ENCODE data around the gene L1TD1. TPM values are rescaled to one million over a fixed set of nuclear protein-coding genes. Genes with fewer than 3 reads are reported as not detected.
"Not testable (repeated sequence)": the region's sequence is repeated elsewhere in the genome, so short reads cannot be mapped to it uniquely, and the experiment has no call there.

The L1TD1 gene
- total RNA-seq, 2 donors from 2014 or later: 0.09 to 0.34 TPM

DNA sequence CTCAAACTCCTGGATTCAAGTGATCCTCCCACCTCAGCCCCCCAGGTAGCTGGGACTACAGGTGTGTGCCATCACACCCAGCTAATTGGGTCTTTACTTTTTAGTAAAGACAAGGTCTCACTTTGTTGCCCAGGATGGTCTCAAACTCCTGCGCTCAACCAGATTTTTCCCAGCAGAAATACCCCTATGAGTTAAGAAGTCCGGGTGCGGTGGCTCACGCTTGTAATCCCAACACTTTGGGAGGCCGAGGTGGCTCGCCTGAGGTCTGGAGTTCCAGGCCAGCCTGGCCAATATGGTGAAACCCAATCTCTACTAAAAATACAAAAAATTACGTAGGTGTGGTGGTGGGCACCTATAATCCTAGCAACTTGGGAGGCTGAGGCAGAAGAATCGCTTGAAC is 6.5 kb upstream of the L1TD1 start:
- intact Hi-C loops (cut with DNase I): no loop called here
- DNase-seq: no peak
- ATAC-seq: no peak

DNA sequence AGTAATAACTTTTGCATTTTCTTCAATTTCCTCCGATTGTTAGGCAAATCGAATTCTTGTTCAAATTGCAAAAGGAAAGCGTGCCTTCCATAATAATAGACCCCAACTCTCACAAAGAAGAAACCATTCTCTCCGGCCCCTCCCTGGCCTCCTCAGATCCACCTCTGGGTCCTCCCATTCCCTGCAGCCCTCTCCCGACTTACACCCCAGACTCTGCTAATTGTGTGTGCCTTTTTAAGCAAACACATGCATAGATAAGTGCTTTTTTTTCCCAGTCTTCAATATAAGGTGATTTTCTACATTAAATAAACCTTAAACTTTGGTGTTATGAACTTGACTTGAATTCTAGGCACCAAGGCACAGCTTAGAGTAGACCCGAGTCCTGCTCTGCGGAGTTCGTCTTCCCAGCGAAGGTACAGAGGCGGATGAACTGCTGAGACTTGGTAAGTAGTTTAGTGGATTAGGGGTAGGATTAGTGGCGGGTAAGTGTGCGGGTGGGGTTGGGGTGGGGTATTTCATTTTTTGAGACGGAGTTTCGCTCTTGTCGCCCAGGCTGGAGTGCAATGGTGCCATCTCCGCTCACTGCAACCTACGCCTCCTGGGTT is 1.5 kb downstream of the L1TD1 start:
- DNase-seq: no peak
- no peak for ATAC-seq
- intact Hi-C loops (cut with DNase I): no loop called here

DNA sequence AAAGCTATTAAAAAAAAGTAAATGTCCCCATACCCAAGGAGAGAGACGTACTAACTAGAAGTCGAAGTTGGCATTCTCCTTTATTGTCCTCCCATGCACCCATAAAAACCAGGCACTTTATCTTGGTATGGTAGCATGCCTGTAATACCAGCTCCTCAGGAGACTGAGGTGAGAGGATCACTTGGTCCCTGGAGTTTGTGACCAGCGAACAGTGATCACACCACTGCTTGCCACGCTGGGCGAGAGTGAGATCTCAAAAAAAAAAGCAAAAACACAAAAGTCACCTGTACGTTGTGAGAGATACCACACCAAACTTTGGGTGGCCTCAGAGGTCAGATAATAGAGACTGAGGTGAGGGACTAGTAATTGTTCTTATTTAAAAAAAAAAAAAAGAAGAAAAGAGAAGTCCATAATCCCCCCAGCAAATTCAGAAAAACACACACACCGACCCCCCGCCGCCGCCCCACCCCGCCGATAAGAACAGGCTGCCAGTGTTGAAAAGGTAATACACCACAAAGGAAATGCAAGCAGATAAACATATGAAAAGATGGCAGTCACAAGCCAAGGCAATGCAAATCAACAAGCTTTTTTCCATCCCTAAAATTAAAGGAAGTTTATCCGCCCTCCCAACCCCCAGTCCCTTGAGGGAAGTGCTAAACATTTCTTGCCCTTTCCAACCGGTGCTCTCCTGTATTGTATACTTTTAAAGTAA is 3.6 kb downstream of the L1TD1 start:
- DNase-seq (no peak), ATAC-seq (no peak)
- intact Hi-C loops (cut with DNase I): no loop called here

DNA sequence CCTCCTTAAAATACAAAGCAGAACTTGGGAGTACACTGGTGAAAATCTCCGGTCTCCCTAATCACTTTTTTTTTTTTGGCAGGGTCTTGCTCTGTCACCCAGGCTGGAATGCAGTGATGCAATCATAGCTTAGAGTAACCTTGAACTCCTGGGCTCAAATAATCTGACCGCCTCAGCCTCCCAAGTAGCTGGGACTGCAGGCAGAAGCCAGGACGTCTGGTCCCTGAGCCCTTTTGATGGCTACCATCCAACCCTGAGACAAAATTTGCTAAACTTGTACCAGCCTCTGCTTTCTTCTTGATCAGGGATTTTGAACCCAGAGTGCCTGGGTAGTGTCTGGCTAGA is 4.1 kb downstream of the L1TD1 start:
- intact Hi-C loops (cut with DNase I): no loop called here
- no peak for ATAC-seq
- DNase-seq: no peak

DNA sequence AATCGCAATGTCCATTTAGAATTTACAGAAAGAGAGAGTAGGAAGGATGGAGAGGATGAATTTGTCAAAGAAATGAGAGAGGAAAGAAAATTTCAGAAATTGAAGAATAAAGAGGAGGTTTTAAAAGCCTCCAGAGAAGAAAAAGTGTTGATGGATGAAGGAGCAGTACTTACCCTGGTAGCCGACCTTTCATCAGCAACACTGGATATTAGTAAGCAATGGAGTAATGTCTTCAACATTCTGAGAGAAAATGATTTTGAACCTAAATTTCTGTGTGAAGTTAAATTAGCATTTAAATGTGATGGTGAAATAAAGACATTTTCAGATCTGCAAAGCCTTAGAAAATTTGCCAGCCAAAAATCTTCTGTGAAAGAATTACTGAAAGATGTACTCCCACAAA is 12.5 kb downstream of the L1TD1 start:
- DNase-seq (no peak), ATAC-seq (no peak)
- intact Hi-C loops (cut with DNase I): no loop called here

DNA sequence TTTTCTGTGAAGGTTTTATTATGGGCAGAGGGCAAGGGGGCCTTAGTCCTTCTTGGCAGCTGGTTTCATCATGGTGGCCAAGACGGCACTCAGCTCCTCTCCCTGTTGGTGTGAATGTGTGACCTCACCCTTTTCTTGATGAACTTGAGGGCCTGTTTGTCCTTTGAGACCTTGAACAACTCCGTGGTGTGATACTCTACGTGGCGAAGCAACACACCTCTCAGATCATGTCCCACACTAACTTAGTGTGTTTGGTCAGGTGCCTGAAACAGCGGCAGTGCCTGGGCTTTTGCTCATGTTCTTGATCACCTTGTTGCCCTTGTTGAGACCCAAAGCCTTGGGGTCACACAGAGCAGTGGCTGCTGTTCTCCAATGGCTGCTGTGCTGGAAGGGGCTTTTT is 13.4 kb downstream of the L1TD1 start:
- DNase-seq (no peak), ATAC-seq (no peak)
- intact Hi-C loops (cut with DNase I): no loop called here

DNA sequence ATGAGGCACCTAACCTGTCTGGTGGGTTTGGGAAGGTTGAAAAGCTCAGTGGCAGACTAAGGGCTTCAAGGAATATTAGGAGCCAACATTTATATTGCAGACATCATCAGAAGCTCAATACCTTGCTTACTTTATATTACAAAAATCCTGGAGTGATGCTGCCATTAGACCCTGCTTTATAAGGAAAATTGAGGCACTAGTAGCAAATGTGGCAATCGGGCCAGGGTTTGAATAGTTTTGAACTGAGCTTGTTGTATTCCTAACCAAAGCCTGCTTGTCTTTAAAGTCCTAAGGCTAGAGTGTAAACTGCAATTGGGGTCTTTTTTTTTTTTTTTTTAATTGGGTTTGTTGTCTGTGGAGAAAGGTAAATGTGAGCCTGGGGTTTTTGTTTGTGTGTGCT is 14.3 kb downstream of the L1TD1 start:
- ATAC-seq (no peak), DNase-seq (no peak)
- intact Hi-C loops (cut with DNase I): no loop called here

DNA sequence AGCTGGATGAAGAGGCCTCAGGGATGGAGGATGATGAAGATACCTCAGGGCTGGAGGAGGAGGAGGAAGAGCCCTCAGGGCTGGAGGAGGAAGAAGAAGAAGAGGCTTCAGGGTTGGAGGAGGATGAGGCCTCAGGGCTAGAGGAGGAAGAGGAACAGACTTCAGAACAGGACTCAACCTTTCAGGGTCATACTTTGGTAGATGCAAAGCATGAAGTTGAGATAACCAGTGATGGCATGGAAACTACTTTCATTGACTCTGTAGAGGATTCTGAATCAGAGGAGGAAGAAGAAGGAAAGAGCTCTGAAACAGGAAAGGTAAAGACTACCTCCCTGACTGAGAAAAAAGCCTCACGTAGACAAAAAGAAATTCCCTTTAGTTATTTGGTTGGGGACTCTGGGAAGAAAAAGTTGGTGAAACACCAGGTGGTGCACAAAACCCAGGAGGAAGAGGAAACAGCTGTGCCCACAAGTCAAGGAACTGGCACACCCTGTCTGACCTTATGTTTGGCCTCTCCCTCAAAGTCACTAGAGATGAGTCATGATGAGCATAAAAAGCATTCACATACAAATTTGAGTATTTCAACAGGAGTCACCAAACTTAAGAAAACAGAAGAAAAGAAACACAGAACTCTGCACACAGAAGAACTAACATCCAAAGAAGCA is 15.4 kb downstream of the L1TD1 start:
- intact Hi-C loops (cut with DNase I): no loop called here
- no peak for DNase-seq
- ATAC-seq: no peak

DNA sequence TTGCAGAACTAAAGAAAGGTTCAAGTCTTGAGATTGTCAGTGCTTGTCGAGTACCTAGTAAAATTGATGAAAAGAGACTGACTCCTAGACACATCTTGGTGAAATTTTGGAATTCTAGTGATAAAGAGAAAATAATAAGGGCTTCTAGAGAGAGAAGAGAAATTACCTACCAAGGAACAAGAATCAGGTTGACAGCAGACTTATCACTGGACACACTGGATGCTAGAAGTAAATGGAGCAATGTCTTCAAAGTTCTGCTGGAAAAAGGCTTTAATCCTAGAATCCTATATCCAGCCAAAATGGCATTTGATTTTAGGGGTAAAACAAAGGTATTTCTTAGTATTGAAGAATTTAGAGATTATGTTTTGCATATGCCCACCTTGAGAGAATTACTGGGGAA is 16.3 kb downstream of the L1TD1 start:
- intact Hi-C loops (cut with DNase I): no loop called here
- DNase-seq (no peak), ATAC-seq (no peak)

DNA sequence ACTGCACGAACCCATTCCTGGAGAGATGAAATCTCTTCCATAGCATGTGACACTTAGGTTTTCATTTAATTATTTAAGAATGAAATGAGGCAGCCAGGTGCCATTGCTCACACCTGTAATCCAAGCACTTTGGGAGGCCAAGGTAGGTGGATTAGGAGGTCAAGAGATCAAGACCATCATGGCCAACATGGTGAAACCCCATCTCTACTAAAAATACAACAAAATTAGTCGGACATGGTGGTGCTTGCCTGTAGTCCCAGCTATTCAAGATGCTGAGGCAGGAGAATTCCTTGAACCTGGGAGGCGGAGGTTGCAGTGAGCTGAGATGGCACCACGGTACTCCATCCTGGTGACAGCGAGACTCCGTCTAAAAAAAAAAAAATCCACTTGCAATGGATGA is 17.8 kb downstream of the L1TD1 start:
- ATAC-seq: no peak
- intact Hi-C loops (cut with DNase I): no loop called here
- DNase-seq: no peak

DNA sequence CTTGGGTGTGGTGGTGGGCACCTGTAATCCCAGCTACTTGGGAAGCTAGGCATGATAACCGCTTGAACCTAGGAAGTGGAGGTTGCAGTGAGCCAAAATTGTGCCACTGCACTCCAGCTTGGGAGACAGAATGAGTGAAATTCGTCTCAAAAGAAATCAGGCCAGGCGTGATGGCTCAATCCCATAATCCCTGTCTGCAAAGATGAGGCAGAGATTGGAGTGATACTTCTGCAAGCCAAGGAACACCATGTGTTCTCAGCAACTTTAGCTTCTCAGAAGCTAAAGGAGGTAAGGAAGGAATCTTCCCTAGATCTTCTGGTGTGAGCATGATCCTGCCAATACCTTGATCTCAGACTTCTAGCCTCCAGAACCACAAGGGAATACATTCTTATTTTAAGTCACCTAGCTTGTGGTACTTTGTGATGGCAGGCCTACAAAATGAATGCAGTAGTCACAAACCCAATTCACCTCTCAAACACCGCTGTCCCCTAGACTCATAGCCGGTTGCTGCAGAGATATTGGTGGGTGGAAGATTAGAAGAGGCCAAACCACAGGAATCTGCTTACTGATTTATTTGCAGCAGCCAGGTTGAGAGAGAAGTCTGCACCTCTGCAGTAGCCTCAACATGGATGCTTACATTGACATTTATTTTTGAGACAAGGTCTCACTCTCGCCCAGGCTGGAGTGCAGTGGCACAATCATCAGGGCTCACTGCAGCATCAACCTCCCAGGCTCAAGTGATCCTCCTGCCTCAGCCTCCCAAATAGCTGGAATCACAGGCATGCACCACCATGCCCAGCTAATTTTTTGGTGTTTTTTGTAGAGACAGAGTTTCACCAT is 18.6 kb downstream of the L1TD1 start:
- ATAC-seq (no peak), DNase-seq (no peak)
- intact Hi-C loops (cut with DNase I): no loop called here

DNA sequence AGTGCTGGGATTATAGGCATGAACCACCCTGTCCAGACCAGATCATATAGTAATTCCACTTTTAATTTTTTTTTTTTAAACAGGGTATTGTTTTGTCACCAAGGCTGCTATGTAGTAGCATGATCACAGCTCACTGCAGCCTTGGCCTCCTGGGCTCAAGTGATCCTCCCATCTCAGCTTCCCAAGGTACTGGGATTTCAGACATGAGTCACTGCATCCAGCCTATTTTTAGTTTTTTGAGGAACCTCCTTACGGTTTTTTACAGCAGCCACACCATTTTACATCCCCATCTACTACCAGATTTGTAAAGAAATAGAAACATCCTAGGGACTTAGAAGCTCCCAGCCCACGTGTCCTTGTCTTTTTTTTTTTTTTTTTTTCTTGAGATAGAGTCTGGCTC is 24.0 kb downstream of the L1TD1 start:
- intact Hi-C loops (cut with DNase I): no loop called here
- ATAC-seq (no peak), DNase-seq (no peak)

DNA sequence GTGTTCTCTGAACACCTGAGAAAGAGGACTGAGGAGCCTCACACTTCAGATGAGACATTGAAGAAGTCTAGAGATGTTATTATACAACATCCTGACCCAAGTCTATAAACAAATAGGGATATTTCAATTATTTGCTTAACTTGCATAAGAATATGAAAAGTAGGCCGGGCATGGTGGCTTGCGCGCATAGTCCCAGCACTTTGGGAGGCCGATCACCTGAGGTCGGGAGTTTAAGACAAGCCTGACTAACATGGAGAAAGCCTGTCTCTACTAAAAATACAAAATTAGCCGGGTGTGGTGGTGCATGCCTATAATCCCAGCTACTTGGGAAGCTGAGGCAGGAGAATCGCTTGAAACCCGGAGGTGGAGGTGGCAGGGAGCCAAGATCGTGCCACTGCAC is 25.8 kb downstream of the L1TD1 start:
- ATAC-seq; DNase-seq; intact Hi-C loops (cut with DNase I): not testable (repeated sequence)

DNA sequence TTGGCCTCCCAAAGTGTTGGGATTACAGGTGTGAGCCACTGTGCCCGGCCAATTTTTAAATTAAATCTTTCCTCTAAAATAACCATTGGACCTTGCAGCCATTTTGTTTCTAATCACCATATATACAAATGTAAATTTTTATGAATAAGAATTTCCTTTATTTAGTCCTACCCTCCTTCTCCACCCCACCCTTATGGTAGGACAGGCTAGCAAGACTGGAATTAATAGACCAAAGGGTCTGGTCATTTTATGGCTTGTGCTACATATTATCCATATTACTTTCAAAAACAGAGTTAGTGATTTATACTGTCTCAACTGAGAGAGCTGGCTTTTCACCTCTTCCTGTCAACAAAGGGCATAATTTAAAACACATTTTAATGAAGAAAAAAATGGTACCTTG is 26.5 kb downstream of the L1TD1 start:
- intact Hi-C loops (cut with DNase I): no loop called here
- no peak for DNase-seq
- no peak for ATAC-seq

DNA sequence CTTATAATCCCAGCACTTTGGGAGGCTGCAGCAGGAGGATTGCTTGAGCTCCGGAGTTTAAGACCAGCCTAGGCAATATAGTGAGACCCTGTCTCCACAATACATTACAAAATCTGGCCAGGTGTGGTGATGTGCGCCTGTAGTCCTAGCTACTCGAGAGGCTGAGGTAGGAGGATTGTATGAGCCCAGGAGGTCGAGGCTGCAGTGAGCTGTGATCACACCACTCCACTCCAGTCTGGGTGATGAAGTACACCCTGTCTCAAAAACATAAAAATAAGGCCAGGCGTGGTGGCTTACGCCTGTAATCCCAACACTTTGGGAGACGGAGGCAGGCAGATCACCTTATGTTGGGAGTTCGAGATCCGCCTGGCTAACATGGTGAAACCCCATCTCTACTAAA is 27.7 kb downstream of the L1TD1 start:
- ATAC-seq: no peak
- no peak for DNase-seq
- intact Hi-C loops (cut with DNase I): no loop called here

DNA sequence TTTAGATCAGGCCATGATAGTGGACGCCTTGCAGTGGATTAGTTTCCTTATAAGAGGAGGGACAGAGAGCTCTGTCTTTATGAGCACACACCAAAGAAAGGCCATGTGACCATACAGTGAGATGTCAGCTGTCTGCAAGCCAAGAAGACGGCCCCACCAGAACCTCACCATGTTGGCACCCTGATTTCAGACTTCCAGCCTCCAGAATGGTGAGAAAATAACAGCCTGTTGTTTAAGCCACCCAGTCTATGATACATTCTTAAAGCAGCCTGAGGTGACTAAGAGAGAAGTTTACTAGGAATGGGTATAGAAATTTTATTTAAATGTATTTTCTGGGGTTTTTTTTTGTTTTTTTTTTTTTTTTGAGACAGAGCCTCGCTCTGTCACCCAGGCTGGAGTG is 29.5 kb downstream of the L1TD1 start:
- no peak for DNase-seq
- intact Hi-C loops (cut with DNase I): no loop called here
- no peak for ATAC-seq

DNA sequence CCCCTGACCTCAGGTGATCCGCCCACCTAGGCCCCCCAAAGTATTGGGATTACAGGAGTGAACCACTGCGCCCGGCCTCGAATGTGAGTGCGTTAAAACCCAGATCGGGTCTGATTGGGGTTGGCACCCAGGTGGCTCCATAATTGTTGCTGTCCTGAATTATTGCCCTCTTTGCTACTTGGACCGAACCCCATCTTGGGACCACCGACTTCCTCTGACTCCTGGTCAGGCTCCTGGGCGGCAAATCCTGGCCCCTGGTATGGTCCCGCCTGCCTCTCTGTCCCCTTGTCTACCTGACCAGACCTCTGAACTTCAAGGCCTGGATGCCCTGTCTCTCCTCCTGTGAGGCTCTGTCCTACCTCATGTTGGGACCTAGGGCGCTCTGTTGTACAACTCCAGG is 32.8 kb downstream of the L1TD1 start:
- intact Hi-C loops (cut with DNase I): no loop called here
- DNase-seq (no peak), ATAC-seq (no peak)

DNA sequence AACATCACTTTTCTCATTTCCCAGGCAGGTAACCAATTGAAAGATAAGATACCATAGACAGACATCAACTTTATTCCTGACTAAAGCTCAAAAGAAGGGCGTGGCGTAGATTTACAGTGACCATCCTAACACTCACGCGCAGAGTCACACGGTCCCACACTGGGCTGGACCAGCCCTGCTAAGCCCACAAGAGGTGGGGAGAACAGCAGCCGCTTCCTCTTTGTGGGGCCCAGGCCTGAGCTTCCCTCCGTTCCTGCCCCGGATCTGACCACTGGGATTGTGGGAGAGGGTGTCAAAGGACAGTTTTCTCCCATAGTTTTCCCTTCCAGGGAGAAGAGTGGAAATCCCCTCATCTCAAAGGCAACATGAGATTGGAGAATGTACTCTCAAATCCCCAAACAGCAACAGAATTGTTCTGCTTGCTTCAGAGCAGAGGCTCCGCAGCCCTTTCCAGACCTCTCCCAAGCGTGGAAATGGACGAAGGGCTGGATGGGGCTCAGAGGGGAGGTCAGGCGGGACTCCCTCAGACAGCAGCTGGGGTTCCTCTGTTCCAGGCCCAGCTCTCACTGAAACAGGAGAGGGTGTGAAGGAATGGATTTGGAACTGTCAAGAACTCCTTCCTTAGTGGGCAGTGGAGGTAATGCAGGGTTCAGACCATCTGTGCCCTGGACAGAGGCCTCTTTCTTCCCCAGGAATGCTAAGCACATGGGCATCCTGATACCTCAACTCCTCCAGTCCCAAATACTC is 33.7 kb downstream of the L1TD1 start:
- intact Hi-C loops (cut with DNase I): no loop called here
- peak in 1 of 2 donors; percentile 15 for ATAC-seq
- DNase-seq: no peak

DNA sequence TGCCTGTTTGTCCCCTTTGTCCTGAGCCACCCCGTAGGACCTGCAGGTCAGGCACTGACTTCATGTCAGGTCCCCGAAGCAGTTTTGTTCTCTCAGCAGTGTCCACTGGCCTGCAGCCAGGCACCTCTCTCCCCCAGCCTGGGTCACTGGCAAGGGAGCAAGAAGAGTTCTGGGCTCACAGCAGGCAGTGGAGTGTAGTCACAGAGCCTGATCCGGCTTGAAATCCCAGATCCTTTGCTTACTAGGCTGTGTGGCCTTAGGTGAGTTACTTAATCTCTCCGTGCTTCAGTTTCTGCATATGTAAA is 34.2 kb downstream of the L1TD1 start:
- no peak for DNase-seq
- peak in 1 of 2 donors; percentile 53 for ATAC-seq
- intact Hi-C loops (cut with DNase I): no loop called here

DNA sequence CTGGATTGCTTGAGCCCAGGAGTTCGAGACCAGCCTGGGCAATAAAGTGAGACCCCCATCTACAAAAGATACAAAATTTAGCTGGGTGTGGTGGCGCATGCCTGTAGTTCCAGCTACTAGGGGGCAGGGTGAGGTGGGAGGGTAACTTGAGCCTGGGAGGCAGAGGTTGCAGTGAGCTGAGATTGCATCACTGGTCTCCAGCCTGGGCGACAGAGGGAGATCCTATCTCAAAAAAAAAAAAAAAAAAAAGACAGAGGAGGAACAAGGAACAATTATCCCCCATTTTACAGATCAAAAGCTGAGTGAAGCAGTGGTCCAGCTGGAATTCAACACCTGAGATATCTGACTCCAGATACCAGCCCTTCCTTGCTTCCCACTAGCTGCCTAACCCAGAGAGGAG is 34.8 kb downstream of the L1TD1 start:
- ATAC-seq (no peak), DNase-seq (no peak)
- intact Hi-C loops (cut with DNase I): no loop called here

All from left cardiac atrium (tissue), 4 donors.